Measurements from ENCODE around the gene PPP1R3G.

Gene PPP1R3G

GRCh38 chr6:5135788-5136376, 50.7 kb downstream of the PPP1R3G start:
- DNase-seq (ENCODE audit: low read depth, low spot score), result no peak
- no peak overlapping the region for H3K27ac ChIP-seq

- H3K27ac ChIP-seq, result no peak overlapping the region
These were observed 51.7 kb downstream of the PPP1R3G start for GRCh38 chr6:5136851-5137250.

More at GRCh38 chr6:5136851-5137250, 51.7 kb downstream of the PPP1R3G start:
- no peak for DNase-seq (ENCODE audit: low read depth, low spot score)

Data from epithelial cell of prostate (primary cell).